ENCODE results near the gene IFIT3. TPM values are rescaled to one million over a fixed set of nuclear protein-coding genes. Genes with fewer than 3 reads are reported as not detected.

IFIT3 gene
- total RNA-seq, 4 donors from 2014 or later, result 9.2 to 58.5 (median 17.2) TPM

DNA sequence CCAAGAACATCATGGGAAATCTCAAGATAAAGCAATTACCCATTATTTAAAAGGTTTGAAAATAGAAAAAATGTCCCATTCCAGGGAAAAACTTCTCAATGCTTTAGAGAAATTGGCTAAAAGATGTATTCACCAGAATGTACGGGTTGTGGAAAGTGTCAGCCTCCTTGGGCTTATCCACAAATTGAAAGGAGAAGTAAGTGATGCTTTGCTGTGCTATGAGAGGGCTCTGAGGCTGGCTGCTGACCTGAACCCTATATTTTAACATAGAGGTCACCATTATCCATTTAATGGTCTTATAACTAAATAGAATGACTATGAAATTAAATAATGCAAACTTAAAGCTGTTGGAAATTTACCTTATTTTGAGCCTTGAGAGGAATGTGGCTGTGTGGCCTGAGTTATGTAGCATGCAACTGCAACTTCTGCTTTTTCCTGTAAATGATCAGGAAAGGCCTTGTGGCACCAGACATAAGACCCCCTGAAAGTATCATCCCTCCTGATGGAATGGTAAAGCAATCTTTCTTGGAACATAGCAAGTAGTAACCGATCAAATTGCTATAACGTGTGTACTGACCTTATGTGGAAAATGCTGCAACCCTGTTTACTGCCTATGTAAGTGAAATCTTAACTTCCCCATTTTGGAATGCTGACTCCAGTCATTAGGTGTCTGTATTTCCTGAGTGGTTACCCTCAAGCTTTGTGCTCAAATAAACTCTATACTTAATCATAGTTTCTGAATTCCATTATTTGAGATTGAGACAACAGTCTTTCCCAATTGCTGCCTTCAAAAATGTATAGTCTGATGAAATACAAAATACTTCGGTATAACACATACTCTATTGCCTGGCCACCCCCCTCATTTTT is 56.9 kb downstream of the IFIT3 start:
- DNase-seq (ENCODE audit: low spot score), result no peak
- no peak for ATAC-seq (ENCODE audit: low FRiP score)
- TF ChIP-seq, protein P1, sequence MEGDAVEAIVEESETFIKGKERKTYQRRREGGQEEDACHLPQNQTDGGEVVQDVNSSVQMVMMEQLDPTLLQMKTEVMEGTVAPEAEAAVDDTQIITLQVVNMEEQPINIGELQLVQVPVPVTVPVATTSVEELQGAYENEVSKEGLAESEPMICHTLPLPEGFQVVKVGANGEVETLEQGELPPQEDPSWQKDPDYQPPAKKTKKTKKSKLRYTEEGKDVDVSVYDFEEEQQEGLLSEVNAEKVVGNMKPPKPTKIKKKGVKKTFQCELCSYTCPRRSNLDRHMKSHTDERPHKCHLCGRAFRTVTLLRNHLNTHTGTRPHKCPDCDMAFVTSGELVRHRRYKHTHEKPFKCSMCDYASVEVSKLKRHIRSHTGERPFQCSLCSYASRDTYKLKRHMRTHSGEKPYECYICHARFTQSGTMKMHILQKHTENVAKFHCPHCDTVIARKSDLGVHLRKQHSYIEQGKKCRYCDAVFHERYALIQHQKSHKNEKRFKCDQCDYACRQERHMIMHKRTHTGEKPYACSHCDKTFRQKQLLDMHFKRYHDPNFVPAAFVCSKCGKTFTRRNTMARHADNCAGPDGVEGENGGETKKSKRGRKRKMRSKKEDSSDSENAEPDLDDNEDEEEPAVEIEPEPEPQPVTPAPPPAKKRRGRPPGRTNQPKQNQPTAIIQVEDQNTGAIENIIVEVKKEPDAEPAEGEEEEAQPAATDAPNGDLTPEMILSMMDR (IDR thresholded peaks at IDR 0.05), result no peak

- DNase-seq (ENCODE audit: low spot score) (no peak), ATAC-seq (ENCODE audit: low FRiP score) (no peak)
- TF ChIP-seq, protein P1 (IDR thresholded peaks at IDR 0.05), result no peak
Observed at GRCh38 chr10:89388806-89389205, 61.0 kb downstream of the IFIT3 start.

- DNase-seq (ENCODE audit: low spot score), result no peak
- ATAC-seq (ENCODE audit: low FRiP score), result no peak
Observed at GRCh38 chr10:89389254-89389653, 61.5 kb downstream of the IFIT3 start.

More at GRCh38 chr10:89389254-89389653, 61.5 kb downstream of the IFIT3 start:
- TF ChIP-seq, protein P1 (IDR thresholded peaks at IDR 0.05), result no peak

Other genes with a start within 250 kb of the IFIT3 start
- 10 to 100 TPM in 2 of 4 donors, 1 to 10 TPM in 2; 6.3 to 25.5 (median 13.4) TPM for gene CH25H, start 120.7 kb upstream of the IFIT3 start, total RNA-seq
- gene LIPA, start 76.2 kb upstream of the IFIT3 start, total RNA-seq, result 100 to 1,000 TPM in 2 of 4 donors, 10 to 100 TPM in 2; 77.0 to 354 (median 105) TPM
- gene IFIT2, start 26.0 kb upstream of the IFIT3 start, total RNA-seq, result 10 to 100 TPM in 1 of 4 donors, 1 to 10 TPM in 3; 2.3 to 17.0 (median 3.4) TPM
- gene IFIT1B, start 50.1 kb downstream of the IFIT3 start, total RNA-seq, result not detected
- gene IFIT1, start 64.6 kb downstream of the IFIT3 start, total RNA-seq, result 10 to 100 TPM in 2 of 4 donors, 1 to 10 TPM in 2; 8.1 to 30.9 (median 11.6) TPM
- 10 to 100 TPM in 3 of 4 donors, 1 to 10 TPM in 1; 6.9 to 32.8 (median 17.3) TPM for gene IFIT5, start 86.6 kb downstream of the IFIT3 start, total RNA-seq
- gene SLC16A12, start 207.6 kb downstream of the IFIT3 start, total RNA-seq, result 1 to 10 TPM in 3 of 4 donors, under 1 TPM in 1; 0.72 to 5.8 (median 3.0) TPM

All from omental fat pad (tissue), 4 donors.